ENCODE data around the gene PLEKHO2. TPM values are rescaled to one million over a fixed set of nuclear protein-coding genes. Genes with fewer than 3 reads are reported as not detected.

PLEKHO2 gene
- total RNA-seq, 3 donors from 2014 or later: 9.3 to 14.2 (median 13.0) TPM

GRCh38 chr15:64842986-64843561 is 1.4 kb downstream of the PLEKHO2 start:
- H3K9me3 Mint-ChIP-seq: no peaks in the 10 kb centered on the region
- no peaks in the 10 kb centered on the region for H3K27me3 Mint-ChIP-seq (ENCODE audit: low read depth)
- H3K36me3 Mint-ChIP-seq (ENCODE audit: insufficient read depth): peaks cover 5% of the 10 kb centered on the region
- ATAC-seq: no peak
- no peak for DNase-seq
- peaks cover 74% of the 10 kb centered on the region for H3K4me1 Mint-ChIP-seq (ENCODE audit: low read depth)
- peak overlapping the region; percentile 94 for H3K4me3 Mint-ChIP-seq

- ATAC-seq: no peak
- Mint-ChIP-seq H3K4me1 (ENCODE audit: low read depth) (peaks cover 70% of the 10 kb centered on the region), H3K27me3 (ENCODE audit: low read depth) (no peaks in the 10 kb centered on the region), H3K36me3 (ENCODE audit: insufficient read depth) (peaks cover 10% of the 10 kb centered on the region), H3K4me3 (peak overlapping the region; percentile 94), H3K9me3 (no peaks in the 10 kb centered on the region)
- DNase-seq: no peak
Measured at GRCh38 chr15:64843991-64844390, 2.3 kb downstream of the PLEKHO2 start.

GRCh38 chr15:64844576-64845145 is 2.9 kb downstream of the PLEKHO2 start:
- H3K4me3 Mint-ChIP-seq: peak overlapping the region; percentile 94

GRCh38 chr15:64845183-64845611 is 3.5 kb downstream of the PLEKHO2 start:
- Mint-ChIP-seq H3K36me3 (ENCODE audit: insufficient read depth) (peaks cover 13% of the 10 kb centered on the region), H3K4me3 (peak overlapping the region; percentile 94)
- ATAC-seq: no peak

More at GRCh38 chr15:64844576-64845145, 2.9 kb downstream of the PLEKHO2 start:
- Mint-ChIP-seq H3K9me3 (no peaks in the 10 kb centered on the region), H3K27me3 (ENCODE audit: low read depth) (no peaks in the 10 kb centered on the region), H3K36me3 (ENCODE audit: insufficient read depth) (peaks cover 12% of the 10 kb centered on the region), H3K4me1 (ENCODE audit: low read depth) (peaks cover 66% of the 10 kb centered on the region)
- ATAC-seq (peak in 1 of 2 donors; percentile 9), DNase-seq (no peak)

GRCh38 chr15:64845831-64846595 is 4.3 kb downstream of the PLEKHO2 start:
- Mint-ChIP-seq H3K36me3 (ENCODE audit: insufficient read depth) (peaks cover 18% of the 10 kb centered on the region), H3K9me3 (no peaks in the 10 kb centered on the region), H3K4me1 (ENCODE audit: low read depth) (peaks cover 63% of the 10 kb centered on the region), H3K4me3 (no peak overlapping the region), H3K27me3 (ENCODE audit: low read depth) (no peaks in the 10 kb centered on the region)
- ATAC-seq (no peak), DNase-seq (no peak)

More at GRCh38 chr15:64845183-64845611, 3.5 kb downstream of the PLEKHO2 start:
- no peaks in the 10 kb centered on the region for H3K9me3 Mint-ChIP-seq
- no peak for DNase-seq
- no peaks in the 10 kb centered on the region for H3K27me3 Mint-ChIP-seq (ENCODE audit: low read depth)
- H3K4me1 Mint-ChIP-seq (ENCODE audit: low read depth): peaks cover 63% of the 10 kb centered on the region

- Mint-ChIP-seq H3K4me3 (no peak overlapping the region), H3K9me3 (no peaks in the 10 kb centered on the region), H3K27me3 (ENCODE audit: low read depth) (no peaks in the 10 kb centered on the region), H3K36me3 (ENCODE audit: insufficient read depth) (peaks cover 21% of the 10 kb centered on the region), H3K4me1 (ENCODE audit: low read depth) (peaks cover 67% of the 10 kb centered on the region)
- DNase-seq (no peak), ATAC-seq (no peak)
Measured at GRCh38 chr15:64847016-64847415, 5.3 kb downstream of the PLEKHO2 start.

GRCh38 chr15:64847448-64847847 is 5.7 kb downstream of the PLEKHO2 start:
- DNase-seq: no peak
- Mint-ChIP-seq H3K4me3 (no peak overlapping the region), H3K9me3 (no peaks in the 10 kb centered on the region), H3K27me3 (ENCODE audit: low read depth) (no peaks in the 10 kb centered on the region), H3K4me1 (ENCODE audit: low read depth) (peaks cover 66% of the 10 kb centered on the region), H3K36me3 (ENCODE audit: insufficient read depth) (peaks cover 23% of the 10 kb centered on the region)
- ATAC-seq: no peak

GRCh38 chr15:64847876-64848716 is 6.4 kb downstream of the PLEKHO2 start:
- DNase-seq: no peak
- H3K9me3 Mint-ChIP-seq: no peaks in the 10 kb centered on the region
- no peak for ATAC-seq
- H3K4me3 Mint-ChIP-seq: no peak overlapping the region
- H3K4me1 Mint-ChIP-seq (ENCODE audit: low read depth): peaks cover 61% of the 10 kb centered on the region
- H3K27me3 Mint-ChIP-seq (ENCODE audit: low read depth): no peaks in the 10 kb centered on the region
- peaks cover 23% of the 10 kb centered on the region for H3K36me3 Mint-ChIP-seq (ENCODE audit: insufficient read depth)

- Mint-ChIP-seq H3K4me3 (no peak overlapping the region), H3K36me3 (ENCODE audit: insufficient read depth) (peaks cover 26% of the 10 kb centered on the region), H3K27me3 (ENCODE audit: low read depth) (no peaks in the 10 kb centered on the region), H3K9me3 (no peaks in the 10 kb centered on the region), H3K4me1 (ENCODE audit: low read depth) (peaks cover 54% of the 10 kb centered on the region)
- ATAC-seq (no peak), DNase-seq (no peak)
Measured at GRCh38 chr15:64850778-64851502, 9.2 kb downstream of the PLEKHO2 start.

- Mint-ChIP-seq H3K9me3 (no peaks in the 10 kb centered on the region), H3K27me3 (ENCODE audit: low read depth) (no peaks in the 10 kb centered on the region), H3K36me3 (ENCODE audit: insufficient read depth) (peaks cover 26% of the 10 kb centered on the region), H3K4me3 (no peak overlapping the region), H3K4me1 (ENCODE audit: low read depth) (peaks cover 57% of the 10 kb centered on the region)
- DNase-seq (no peak), ATAC-seq (no peak)
Measured at GRCh38 chr15:64851503-64851840, 9.8 kb downstream of the PLEKHO2 start.

GRCh38 chr15:64854041-64854440 is 12.3 kb downstream of the PLEKHO2 start:
- DNase-seq: no peak
- Mint-ChIP-seq H3K9me3 (no peaks in the 10 kb centered on the region), H3K36me3 (ENCODE audit: insufficient read depth) (peaks cover 18% of the 10 kb centered on the region), H3K27me3 (ENCODE audit: low read depth) (no peaks in the 10 kb centered on the region), H3K4me1 (ENCODE audit: low read depth) (peaks cover 63% of the 10 kb centered on the region), H3K4me3 (no peak overlapping the region)
- no peak for ATAC-seq

GRCh38 chr15:64854526-64854925 is 12.8 kb downstream of the PLEKHO2 start:
- H3K36me3 Mint-ChIP-seq (ENCODE audit: insufficient read depth): peaks cover 17% of the 10 kb centered on the region
- ATAC-seq (no peak), DNase-seq (no peak)
- H3K9me3 Mint-ChIP-seq: no peaks in the 10 kb centered on the region
- no peak overlapping the region for H3K4me3 Mint-ChIP-seq
- no peaks in the 10 kb centered on the region for H3K27me3 Mint-ChIP-seq (ENCODE audit: low read depth)
- H3K4me1 Mint-ChIP-seq (ENCODE audit: low read depth): peaks cover 63% of the 10 kb centered on the region

GRCh38 chr15:64855205-64855975 is 13.7 kb downstream of the PLEKHO2 start:
- H3K4me3 Mint-ChIP-seq: no peak overlapping the region
- H3K4me1 Mint-ChIP-seq (ENCODE audit: low read depth): peaks cover 62% of the 10 kb centered on the region
- ATAC-seq (no peak), DNase-seq (no peak)
- peaks cover 14% of the 10 kb centered on the region for H3K36me3 Mint-ChIP-seq (ENCODE audit: insufficient read depth)
- H3K27me3 Mint-ChIP-seq (ENCODE audit: low read depth): no peaks in the 10 kb centered on the region
- no peaks in the 10 kb centered on the region for H3K9me3 Mint-ChIP-seq

Data from activated T-cell treated with anti-CD3 and anti-CD28 coated beads, Interleukin-2, amount 50 U/mL, for 4 hours (primary cell).